ENCODE measurements around the gene NUS1. TPM values are rescaled to one million over a fixed set of nuclear protein-coding genes. Genes with fewer than 3 reads are reported as not detected.
"Not testable (repeated sequence)": the region's sequence is repeated elsewhere in the genome, so short reads cannot be mapped to it uniquely, and the experiment has no call there.

Gene NUS1
- total and polyA plus RNA-seq, 2 experiments from 2014 or later = 34.6 to 69.0 TPM

DNA sequence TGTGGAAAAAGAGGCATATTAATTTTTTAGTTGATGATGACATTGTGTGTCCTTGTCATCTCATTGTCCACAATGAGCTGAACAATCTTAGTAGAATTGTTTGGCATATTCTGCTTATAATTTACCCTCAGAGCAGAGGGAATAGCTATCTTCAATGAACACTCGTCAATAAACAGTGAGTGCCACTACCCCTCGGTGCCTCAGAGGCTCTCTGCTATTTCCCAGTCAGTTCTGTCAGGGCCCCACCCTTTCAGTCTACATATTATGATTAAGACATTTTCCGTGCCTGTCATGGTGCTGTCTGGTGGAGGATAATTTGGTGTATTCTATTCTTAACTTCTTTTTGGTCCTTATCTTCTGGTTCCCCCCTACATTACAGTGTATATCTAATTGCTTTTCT lies 31.2 kb downstream of the NUS1 start (continued):
- TF ChIP-seq, protein P1, sequence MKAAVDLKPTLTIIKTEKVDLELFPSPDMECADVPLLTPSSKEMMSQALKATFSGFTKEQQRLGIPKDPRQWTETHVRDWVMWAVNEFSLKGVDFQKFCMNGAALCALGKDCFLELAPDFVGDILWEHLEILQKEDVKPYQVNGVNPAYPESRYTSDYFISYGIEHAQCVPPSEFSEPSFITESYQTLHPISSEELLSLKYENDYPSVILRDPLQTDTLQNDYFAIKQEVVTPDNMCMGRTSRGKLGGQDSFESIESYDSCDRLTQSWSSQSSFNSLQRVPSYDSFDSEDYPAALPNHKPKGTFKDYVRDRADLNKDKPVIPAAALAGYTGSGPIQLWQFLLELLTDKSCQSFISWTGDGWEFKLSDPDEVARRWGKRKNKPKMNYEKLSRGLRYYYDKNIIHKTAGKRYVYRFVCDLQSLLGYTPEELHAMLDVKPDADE (IDR thresholded peaks at IDR 0.05) = no peak

DNA sequence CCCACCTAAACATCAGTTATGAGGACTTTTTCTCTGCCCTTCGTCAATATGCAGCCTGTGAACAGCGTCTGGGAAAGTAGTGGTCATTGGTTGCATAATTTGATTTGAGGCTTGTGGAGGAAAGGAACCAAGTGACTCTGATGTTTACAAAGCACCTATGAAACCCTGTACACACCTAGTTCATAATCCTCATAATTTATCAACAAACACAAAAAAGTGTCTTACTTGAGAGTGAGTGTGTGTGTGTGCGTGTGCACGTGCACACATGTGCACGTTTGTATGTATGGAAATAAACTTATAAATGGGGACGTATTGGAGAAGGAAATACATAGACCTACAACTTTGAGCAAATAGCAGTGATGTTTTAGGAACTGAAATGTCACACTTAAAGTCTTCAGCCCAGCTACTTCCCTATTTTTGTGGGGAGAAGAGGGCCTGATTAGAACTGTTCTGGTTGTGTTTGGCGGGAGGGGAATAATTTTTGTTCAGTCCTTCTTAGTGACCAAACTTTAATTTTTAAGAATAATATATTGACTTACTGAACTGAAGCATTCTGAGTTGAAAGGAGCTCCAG lies 31.8 kb downstream of the NUS1 start:
- H3K4me3 ChIP-seq; H3K4me1 ChIP-seq (ENCODE audit: insufficient read depth); H3K4me1 Mint-ChIP-seq; H3K4me2 ChIP-seq; ATAC-seq; DNase-seq (ENCODE audit: low spot score); H4K20me1 ChIP-seq (replicated peaks; ENCODE audit: insufficient read depth); H3K27ac ChIP-seq (ENCODE audit: low read depth); H3K9me3 Mint-ChIP-seq; H3F3A ChIP-seq (replicated peaks; ENCODE audit: low read depth); H3K27ac Mint-ChIP-seq; H3K4me3 Mint-ChIP-seq; H3K79me2 ChIP-seq (replicated peaks; ENCODE audit: insufficient read depth); H3K9me2 ChIP-seq (ENCODE audit: insufficient read depth); H3K27me3 Mint-ChIP-seq (ENCODE audit: insufficient read depth, low read depth, poor library complexity); H3K27me3 ChIP-seq (ENCODE audit: insufficient read depth); H2AFZ ChIP-seq: not testable (repeated sequence)
- peaks cover 18% of the 10 kb centered on the region for H3K36me3 Mint-ChIP-seq (ENCODE audit: low read depth)
- peaks cover 26% of the 10 kb centered on the region for H3K36me3 ChIP-seq (ENCODE audit: insufficient read depth)

DNA sequence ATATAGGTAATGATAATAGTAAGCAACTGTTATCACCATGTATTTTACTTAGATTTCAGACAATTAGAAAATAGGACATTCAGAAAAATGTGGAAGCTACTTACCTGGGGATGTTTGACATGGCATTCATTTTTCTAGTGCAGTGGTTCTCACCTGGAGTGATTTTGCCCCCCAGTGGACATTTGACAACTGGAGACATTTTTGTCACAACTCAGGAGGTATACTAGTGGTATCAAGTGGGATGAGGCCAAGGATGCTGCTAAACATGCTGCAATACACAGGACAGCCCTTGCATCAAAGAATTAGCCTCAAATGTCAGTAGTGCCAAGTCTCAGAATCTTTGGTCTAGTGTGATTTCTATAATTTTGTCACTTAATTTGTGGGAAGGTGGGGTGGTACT lies 36.1 kb downstream of the NUS1 start:
- ATAC-seq (peak; percentile 36; the same call in 1 of the 3 replicates), DNase-seq (ENCODE audit: low spot score) (peak; percentile 28)
- H3K4me2 ChIP-seq = no peak overlapping the region
- Mint-ChIP-seq H3K4me3 (no peak overlapping the region), H3K36me3 (ENCODE audit: low read depth) (peaks cover 20% of the 10 kb centered on the region), H3K27ac (no peak overlapping the region), H3K9me3 (no peaks in the 10 kb centered on the region), H3K4me1 (peaks cover 8% of the 10 kb centered on the region; the same call in 2 of the 3 replicates), H3K27me3 (ENCODE audit: insufficient read depth, low read depth, poor library complexity) (no peaks in the 10 kb centered on the region)
- H2AFZ ChIP-seq = no peak overlapping the region
- H3K4me1 ChIP-seq (ENCODE audit: insufficient read depth) = no peaks in the 10 kb centered on the region
- H3K27me3 ChIP-seq (ENCODE audit: insufficient read depth) = no peaks in the 10 kb centered on the region
- no peaks in the 10 kb centered on the region for H3K9me2 ChIP-seq (ENCODE audit: insufficient read depth)
- H3K36me3 ChIP-seq (ENCODE audit: insufficient read depth) = 0 out of 2 replicates have a peak, but pooled peaks cover 4% of the 10 kb centered on the region
- TF ChIP-seq JUNB (IDR thresholded peaks at IDR 0.05; ENCODE audit: unreplicated experiment) = no peak
- TF ChIP-seq EZH2 (IDR thresholded peaks at IDR 0.05; ENCODE audit: low read depth, unreplicated experiment) = no peak
- no peak for TF ChIP-seq ZNF331 (CRISPR knock-in tag; IDR thresholded peaks at IDR 0.05; ENCODE audit: low read depth)
- TF ChIP-seq NANOG (IDR thresholded peaks at IDR 0.05; ENCODE audit: borderline replicate concordance) = no peak
- TF ChIP-seq, protein P2, sequence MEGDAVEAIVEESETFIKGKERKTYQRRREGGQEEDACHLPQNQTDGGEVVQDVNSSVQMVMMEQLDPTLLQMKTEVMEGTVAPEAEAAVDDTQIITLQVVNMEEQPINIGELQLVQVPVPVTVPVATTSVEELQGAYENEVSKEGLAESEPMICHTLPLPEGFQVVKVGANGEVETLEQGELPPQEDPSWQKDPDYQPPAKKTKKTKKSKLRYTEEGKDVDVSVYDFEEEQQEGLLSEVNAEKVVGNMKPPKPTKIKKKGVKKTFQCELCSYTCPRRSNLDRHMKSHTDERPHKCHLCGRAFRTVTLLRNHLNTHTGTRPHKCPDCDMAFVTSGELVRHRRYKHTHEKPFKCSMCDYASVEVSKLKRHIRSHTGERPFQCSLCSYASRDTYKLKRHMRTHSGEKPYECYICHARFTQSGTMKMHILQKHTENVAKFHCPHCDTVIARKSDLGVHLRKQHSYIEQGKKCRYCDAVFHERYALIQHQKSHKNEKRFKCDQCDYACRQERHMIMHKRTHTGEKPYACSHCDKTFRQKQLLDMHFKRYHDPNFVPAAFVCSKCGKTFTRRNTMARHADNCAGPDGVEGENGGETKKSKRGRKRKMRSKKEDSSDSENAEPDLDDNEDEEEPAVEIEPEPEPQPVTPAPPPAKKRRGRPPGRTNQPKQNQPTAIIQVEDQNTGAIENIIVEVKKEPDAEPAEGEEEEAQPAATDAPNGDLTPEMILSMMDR (conservative IDR thresholded peaks at IDR 0.05; ENCODE audit: low read depth in 2 of 2) = peak; percentile 27 to 31; a peak in 3 of 4 replicates
- TF ChIP-seq, protein P3, sequence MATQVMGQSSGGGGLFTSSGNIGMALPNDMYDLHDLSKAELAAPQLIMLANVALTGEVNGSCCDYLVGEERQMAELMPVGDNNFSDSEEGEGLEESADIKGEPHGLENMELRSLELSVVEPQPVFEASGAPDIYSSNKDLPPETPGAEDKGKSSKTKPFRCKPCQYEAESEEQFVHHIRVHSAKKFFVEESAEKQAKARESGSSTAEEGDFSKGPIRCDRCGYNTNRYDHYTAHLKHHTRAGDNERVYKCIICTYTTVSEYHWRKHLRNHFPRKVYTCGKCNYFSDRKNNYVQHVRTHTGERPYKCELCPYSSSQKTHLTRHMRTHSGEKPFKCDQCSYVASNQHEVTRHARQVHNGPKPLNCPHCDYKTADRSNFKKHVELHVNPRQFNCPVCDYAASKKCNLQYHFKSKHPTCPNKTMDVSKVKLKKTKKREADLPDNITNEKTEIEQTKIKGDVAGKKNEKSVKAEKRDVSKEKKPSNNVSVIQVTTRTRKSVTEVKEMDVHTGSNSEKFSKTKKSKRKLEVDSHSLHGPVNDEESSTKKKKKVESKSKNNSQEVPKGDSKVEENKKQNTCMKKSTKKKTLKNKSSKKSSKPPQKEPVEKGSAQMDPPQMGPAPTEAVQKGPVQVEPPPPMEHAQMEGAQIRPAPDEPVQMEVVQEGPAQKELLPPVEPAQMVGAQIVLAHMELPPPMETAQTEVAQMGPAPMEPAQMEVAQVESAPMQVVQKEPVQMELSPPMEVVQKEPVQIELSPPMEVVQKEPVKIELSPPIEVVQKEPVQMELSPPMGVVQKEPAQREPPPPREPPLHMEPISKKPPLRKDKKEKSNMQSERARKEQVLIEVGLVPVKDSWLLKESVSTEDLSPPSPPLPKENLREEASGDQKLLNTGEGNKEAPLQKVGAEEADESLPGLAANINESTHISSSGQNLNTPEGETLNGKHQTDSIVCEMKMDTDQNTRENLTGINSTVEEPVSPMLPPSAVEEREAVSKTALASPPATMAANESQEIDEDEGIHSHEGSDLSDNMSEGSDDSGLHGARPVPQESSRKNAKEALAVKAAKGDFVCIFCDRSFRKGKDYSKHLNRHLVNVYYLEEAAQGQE (IDR thresholded peaks at IDR 0.05; ENCODE audit: unreplicated experiment) = no peak
- no peak for TF ChIP-seq CREB1 (CRISPR knock-in tag; IDR thresholded peaks at IDR 0.05; ENCODE audit: low read depth)
- no peak for TF ChIP-seq ZNF114 (CRISPR knock-in tag; IDR thresholded peaks at IDR 0.05)
- H3F3A ChIP-seq (replicated peaks; ENCODE audit: low read depth) = no peaks in the 10 kb centered on the region
- H3K79me2 ChIP-seq (replicated peaks; ENCODE audit: insufficient read depth) = no peaks in the 10 kb centered on the region
- no peak overlapping the region for H3K27ac ChIP-seq (ENCODE audit: low read depth)
- H3K4me3 ChIP-seq = no peak overlapping the region
- H4K20me1 ChIP-seq (replicated peaks; ENCODE audit: insufficient read depth) = no peaks in the 10 kb centered on the region
